BJ (cell line): ENCODE measurements around the gene PRR12. TPM values are rescaled to one million over a fixed set of nuclear protein-coding genes. Genes with fewer than 3 reads are reported as not detected.

Source experiments
- CTCF ChIA-PET: fragments of 350-600 bp; formaldehyde crosslinking; extraction: SDS; loops from one replicate; lab custom pipeline; 2021; ENCODE audit warnings: antibody characterized with exemption, inconsistent platforms; lab: Yijun Ruan, JAX
- POLR2A ChIA-PET: fragments of 300-600 bp; sonication (Branson Sonifier 250); formaldehyde crosslinking; extraction: SDS; loops from one replicate; lab custom pipeline; 2021; ENCODE audit warnings: antibody characterized with exemption; lab: Charles Lee
- DNase-seq: peaks from one replicate; pipeline ENCODE4 v3.0.0-alpha.2; 2011; ENCODE audit warnings: low read depth
- H3K27me3 ChIP-seq: 2 replicates; pipeline ENCODE4 v1.6.0; 2011; ENCODE audit warnings: low read length; ENCODE audit not compliant: control insufficient read depth, insufficient read depth
- H3K36me3 ChIP-seq: 2 replicates; pipeline ENCODE4 v1.5.1; 2011; ENCODE audit warnings: low read length; ENCODE audit not compliant: control insufficient read depth, insufficient read depth
- H3K4me3 ChIP-seq: 2 replicates; pipeline ENCODE4 v1.5.1; 2011; ENCODE audit warnings: low read depth, mild to moderate bottlenecking, control low read depth, low read length
- CTCF ChIP-seq: IDR thresholded peaks from 2 replicates; pipeline ENCODE4 v1.5.1; 2011; ENCODE audit warnings: low read depth, mild to moderate bottlenecking, control low read depth, inconsistent platforms, low read length, moderate library complexity; ENCODE audit not compliant: insufficient read depth
- polyA plus RNA-seq: library from polyadenylated mRNA; depleted of rRNA; stranded (reverse); fragments of >200 nt; gene quantifications from 2 replicates; pipeline ENCODE4 v1.2.3, GENCODE V29; 2011

PRR12 gene
- polyA plus RNA-seq, 1 experiment, result 0.42 TPM

GRCh38 chr19:49591731-49592485 lies 926 bp downstream of the PRR12 start:
- CTCF ChIA-PET, result no interaction called here
- DNase-seq, result no peak

GRCh38 chr19:49592486-49593232 lies 1.7 kb downstream of the PRR12 start:
- no peak for TF ChIP-seq CTCF
- DNase-seq, result no peak
- Histone ChIP-seq H3K4me3 (peak overlapping the region; percentile 53), H3K36me3 (peaks cover 11% of the 10 kb centered on the region), H3K27me3 (no peaks in the 10 kb centered on the region)
- CTCF ChIA-PET, result interaction anchor here (0.9 to 1.7 kb wide), 2 partner anchors 22 to 80 kb away, joined by 6 to 8 read pairs; no protein-coding TSS in a partner anchor
- POLR2A ChIA-PET, result interaction anchor here (0.5 to 0.9 kb wide), 4 partner anchors 46 to 253 kb away, joined by 3 to 9 read pairs (median 4); partner anchors contain the start of genes RCN3 and RRAS

More at GRCh38 chr19:49591731-49592485, 926 bp downstream of the PRR12 start:
- no peaks in the 10 kb centered on the region for H3K27me3 ChIP-seq
- H3K4me3 ChIP-seq, result peak overlapping the region; percentile 53
- no peak for TF ChIP-seq CTCF
- POLR2A ChIA-PET, result interaction anchor here (0.6 kb wide), 1 partner anchor 47 kb away, joined by 3 read pairs; no protein-coding TSS in a partner anchor
- H3K36me3 ChIP-seq, result peaks cover 9% of the 10 kb centered on the region

- Histone ChIP-seq H3K4me3 (peak overlapping the region; percentile 53), H3K36me3 (peaks cover 12% of the 10 kb centered on the region), H3K27me3 (no peaks in the 10 kb centered on the region)
- peak; percentile 51 for DNase-seq
- ChIA-PET POLR2A (interaction anchor here (0.5 to 0.9 kb wide), 3 partner anchors 46 to 254 kb away, joined by 4 to 9 read pairs (median 4); partner anchors contain the start of genes RCN3 and RRAS), CTCF (interaction anchor here (0.9 to 1.7 kb wide), 3 partner anchors 23 to 79 kb away, joined by 3 to 8 read pairs (median 6); no protein-coding TSS in a partner anchor)
- no peak for TF ChIP-seq CTCF
Observed at GRCh38 chr19:49593233-49594113, 2.5 kb downstream of the PRR12 start.

GRCh38 chr19:49594157-49594992 lies 3.4 kb downstream of the PRR12 start:
- no peak for TF ChIP-seq CTCF
- DNase-seq, result no peak
- Histone ChIP-seq H3K27me3 (no peaks in the 10 kb centered on the region), H3K4me3 (no peak overlapping the region), H3K36me3 (peaks cover 15% of the 10 kb centered on the region)
- ChIA-PET CTCF (interaction anchor here (1.0 to 1.7 kb wide), 2 partner anchors 46 to 78 kb away, joined by 3 to 8 read pairs; no protein-coding TSS in a partner anchor), POLR2A (no interaction called here)
